ENCODE data around the gene ZNF408. TPM values are rescaled to one million over a fixed set of nuclear protein-coding genes. Genes with fewer than 3 reads are reported as not detected.

The ZNF408 gene
- total RNA-seq, 1 experiment from 2014 or later = 14.5 TPM

GRCh38 chr11:46671958-46672315 lies 28.9 kb upstream of the ZNF408 start:
- CTCF ChIA-PET = no interaction called here
- no TSS peak for BruUV-seq (replicated peaks)
- Mint-ChIP-seq H3K4me3 (ENCODE audit: unreplicated experiment) (no peak overlapping the region), H3K4me1 (ENCODE audit: insufficient read depth, unreplicated experiment) (peaks cover 14% of the 10 kb centered on the region), H3K27ac (ENCODE audit: low read depth, unreplicated experiment) (no peak overlapping the region), H3K27me3 (ENCODE audit: insufficient read depth, unreplicated experiment) (no peaks in the 10 kb centered on the region), H3K36me3 (ENCODE audit: insufficient read depth, unreplicated experiment) (peaks cover 70% of the 10 kb centered on the region), H3K9me3 (ENCODE audit: unreplicated experiment) (no peaks in the 10 kb centered on the region)
- intact Hi-C loops (cut with micrococcal nuclease) = no loop called here
- DNase-seq (ENCODE audit: unreplicated experiment) = no peak
- POLR2A ChIA-PET = interaction anchor here (0.7 to 1.5 kb wide), 2 partner anchors 12 to 16 kb away, joined by 3 to 5 read pairs; no protein-coding TSS in a partner anchor
- TF ChIP-seq CTCF (IDR thresholded peaks at IDR 0.05; ENCODE audit: unreplicated experiment) = no peak

GRCh38 chr11:46672381-46672839 lies 28.4 kb upstream of the ZNF408 start:
- DNase-seq (ENCODE audit: unreplicated experiment) = no peak
- H3K4me3 Mint-ChIP-seq (ENCODE audit: unreplicated experiment) = no peak overlapping the region
- H3K27ac Mint-ChIP-seq (ENCODE audit: low read depth, unreplicated experiment) = no peak overlapping the region
- intact Hi-C loops (cut with micrococcal nuclease) = no loop called here
- peaks cover 14% of the 10 kb centered on the region for H3K4me1 Mint-ChIP-seq (ENCODE audit: insufficient read depth, unreplicated experiment)
- no peaks in the 10 kb centered on the region for H3K9me3 Mint-ChIP-seq (ENCODE audit: unreplicated experiment)
- CTCF ChIA-PET = no interaction called here
- no peaks in the 10 kb centered on the region for H3K27me3 Mint-ChIP-seq (ENCODE audit: insufficient read depth, unreplicated experiment)
- TSS peak; percentile 23 for BruUV-seq (replicated peaks)
- peaks cover 67% of the 10 kb centered on the region for H3K36me3 Mint-ChIP-seq (ENCODE audit: insufficient read depth, unreplicated experiment)
- POLR2A ChIA-PET = interaction anchor here (1.5 kb wide), 1 partner anchor 11 kb away, joined by 5 read pairs; no protein-coding TSS in a partner anchor
- TF ChIP-seq CTCF (IDR thresholded peaks at IDR 0.05; ENCODE audit: unreplicated experiment) = no peak

GRCh38 chr11:46673713-46674462 lies 26.9 kb upstream of the ZNF408 start:
- peaks cover 14% of the 10 kb centered on the region for H3K4me1 Mint-ChIP-seq (ENCODE audit: insufficient read depth, unreplicated experiment)
- intact Hi-C loops (cut with micrococcal nuclease) = no loop called here
- ChIA-PET POLR2A (interaction anchor here (0.6 to 5.2 kb wide), 10 partner anchors 9 to 378 kb away, joined by 3 to 69 read pairs (median 16); partner anchors contain the start of genes ARHGAP1, ATG13, HARBI1 and ZNF408), CTCF (interaction anchor here (0.5 to 1.2 kb wide), 5 partner anchors 12 to 343 kb away, joined by 3 to 5 read pairs (median 3); no protein-coding TSS in a partner anchor)
- peaks cover 76% of the 10 kb centered on the region for H3K36me3 Mint-ChIP-seq (ENCODE audit: insufficient read depth, unreplicated experiment)
- no peak for TF ChIP-seq CTCF (IDR thresholded peaks at IDR 0.05; ENCODE audit: unreplicated experiment)
- H3K4me3 Mint-ChIP-seq (ENCODE audit: unreplicated experiment) = no peak overlapping the region
- H3K27ac Mint-ChIP-seq (ENCODE audit: low read depth, unreplicated experiment) = peak overlapping the region; percentile 97
- no peak for DNase-seq (ENCODE audit: unreplicated experiment)
- no TSS peak for BruUV-seq (replicated peaks)
- H3K27me3 Mint-ChIP-seq (ENCODE audit: insufficient read depth, unreplicated experiment) = no peaks in the 10 kb centered on the region
- no peaks in the 10 kb centered on the region for H3K9me3 Mint-ChIP-seq (ENCODE audit: unreplicated experiment)

- H3K27ac Mint-ChIP-seq (ENCODE audit: low read depth, unreplicated experiment) = peak overlapping the region; percentile 97
- no peaks in the 10 kb centered on the region for H3K9me3 Mint-ChIP-seq (ENCODE audit: unreplicated experiment)
- intact Hi-C loops (cut with micrococcal nuclease) = no loop called here
- no TSS peak for BruUV-seq (replicated peaks)
- H3K4me1 Mint-ChIP-seq (ENCODE audit: insufficient read depth, unreplicated experiment) = peaks cover 14% of the 10 kb centered on the region
- H3K27me3 Mint-ChIP-seq (ENCODE audit: insufficient read depth, unreplicated experiment) = no peaks in the 10 kb centered on the region
- DNase-seq (ENCODE audit: unreplicated experiment) = no peak
- H3K36me3 Mint-ChIP-seq (ENCODE audit: insufficient read depth, unreplicated experiment) = peaks cover 76% of the 10 kb centered on the region
- ChIA-PET POLR2A (interaction anchor here (0.6 to 5.2 kb wide), 19 partner anchors 9 to 757 kb away, joined by 3 to 69 read pairs (median 5); partner anchors contain the start of genes AMBRA1, ARHGAP1, ATG13 and HARBI1), CTCF (interaction anchor here (0.5 to 1.6 kb wide), 10 partner anchors 13 to 344 kb away, joined by 3 to 5 read pairs (median 3); no protein-coding TSS in a partner anchor)
- TF ChIP-seq CTCF (IDR thresholded peaks at IDR 0.05; ENCODE audit: unreplicated experiment) = no peak
- H3K4me3 Mint-ChIP-seq (ENCODE audit: unreplicated experiment) = no peak overlapping the region
Measured at GRCh38 chr11:46674463-46675287, 26.2 kb upstream of the ZNF408 start.
